HG03196 (cell line): ENCODE data around the gene AIMP1.

Source experiments
- ATAC-seq: cut with Tn5 transposase; IDR thresholded peaks from one replicate; pipeline ENCODE4 v1.9.1; 2021; ENCODE audit not compliant: unreplicated experiment

The AIMP1 gene

GRCh38 chr4:106315968-106316772 lies at the start of gene AIMP1, which contains the start of gene TBCK:
TSS of gene AIMP1 (plus strand) at chr4:106316550. CDS start at chr4:106325010, 8,460 bp downstream.
TSS of gene TBCK (minus strand) at chr4:106316209. CDS start at chr4:106308960, 7,249 bp downstream.
- ATAC-seq = peak; percentile 92

GRCh38 chr4:106268786-106269185 lies 47.6 kb upstream of the AIMP1 start:
- ATAC-seq = no peak

GRCh38 chr4:106269711-106270110 lies 46.6 kb upstream of the AIMP1 start:
- no peak for ATAC-seq

- ATAC-seq = no peak
Measured at GRCh38 chr4:106270736-106271135, 45.6 kb upstream of the AIMP1 start.

GRCh38 chr4:106273831-106274230 lies 42.5 kb upstream of the AIMP1 start:
- ATAC-seq = no peak

- no peak for ATAC-seq
Measured at GRCh38 chr4:106277140-106277675, 39.1 kb upstream of the AIMP1 start.

GRCh38 chr4:106284227-106284626 lies 32.1 kb upstream of the AIMP1 start:
- ATAC-seq = no peak

GRCh38 chr4:106286611-106287010 lies 29.7 kb upstream of the AIMP1 start:
- ATAC-seq = no peak

- ATAC-seq = no peak
Measured at GRCh38 chr4:106287353-106287969, 28.9 kb upstream of the AIMP1 start.

GRCh38 chr4:106289737-106290136 lies 26.6 kb upstream of the AIMP1 start:
- ATAC-seq = no peak

GRCh38 chr4:106291678-106292077 lies 24.7 kb upstream of the AIMP1 start:
- no peak for ATAC-seq

GRCh38 chr4:106294062-106294461 lies 22.3 kb upstream of the AIMP1 start:
- ATAC-seq = no peak

- no peak for ATAC-seq
Measured at GRCh38 chr4:106297245-106298035, 18.9 kb upstream of the AIMP1 start.

GRCh38 chr4:106299977-106300376 lies 16.4 kb upstream of the AIMP1 start:
- ATAC-seq = no peak

- no peak for ATAC-seq
Measured at GRCh38 chr4:106301393-106302061, 14.8 kb upstream of the AIMP1 start.

- no peak for ATAC-seq
Measured at GRCh38 chr4:106302062-106302438, 14.3 kb upstream of the AIMP1 start.

- no peak for ATAC-seq
Measured at GRCh38 chr4:106303548-106304281, 12.6 kb upstream of the AIMP1 start.

- no peak for ATAC-seq
Measured at GRCh38 chr4:106304632-106305031, 11.7 kb upstream of the AIMP1 start.

- ATAC-seq = no peak
Measured at GRCh38 chr4:106305435-106306055, 10.8 kb upstream of the AIMP1 start.

- no peak for ATAC-seq
Measured at GRCh38 chr4:106306561-106306960, 9.8 kb upstream of the AIMP1 start.
